Adipocyte (in vitro differentiated cells): ENCODE results near the gene SCGB1A1.

ENCODE experiments used
- DNase-seq: peaks from one replicate; pipeline ENCODE4 v3.0.0-alpha.2; 2015; ENCODE audit warnings: low read depth
- H3K27me3 ChIP-seq: replicated peaks from 2 replicates; pipeline ENCODE4 v1.7.0; 2013; ENCODE audit warnings: mild to moderate bottlenecking, low read length, moderate library complexity; ENCODE audit not compliant: control insufficient read depth, insufficient read depth
- H3K36me3 ChIP-seq: 2 replicates; pipeline ENCODE4 v1.7.0; 2013; ENCODE audit warnings: low read length, mild to moderate bottlenecking, moderate library complexity; ENCODE audit not compliant: control insufficient read depth, insufficient read depth, severe bottlenecking
- H3K4me1 ChIP-seq: 2 replicates; pipeline ENCODE4 v1.7.0; 2013; ENCODE audit warnings: mild to moderate bottlenecking, low read length, moderate library complexity; ENCODE audit not compliant: control insufficient read depth, insufficient read depth
- H3K4me3 ChIP-seq: 2 replicates; pipeline ENCODE4 v1.7.0; 2013; ENCODE audit warnings: mild to moderate bottlenecking, low read length, moderate library complexity
- H3K9ac ChIP-seq: 2 replicates; pipeline ENCODE4 v1.7.0; 2013; ENCODE audit warnings: mild to moderate bottlenecking, low read length, moderate library complexity
- H3K9me3 ChIP-seq: 2 replicates; pipeline ENCODE4 v1.7.0; 2013; ENCODE audit warnings: mild to moderate bottlenecking, low read length, moderate library complexity; ENCODE audit not compliant: control insufficient read depth

The SCGB1A1 gene

DNA sequence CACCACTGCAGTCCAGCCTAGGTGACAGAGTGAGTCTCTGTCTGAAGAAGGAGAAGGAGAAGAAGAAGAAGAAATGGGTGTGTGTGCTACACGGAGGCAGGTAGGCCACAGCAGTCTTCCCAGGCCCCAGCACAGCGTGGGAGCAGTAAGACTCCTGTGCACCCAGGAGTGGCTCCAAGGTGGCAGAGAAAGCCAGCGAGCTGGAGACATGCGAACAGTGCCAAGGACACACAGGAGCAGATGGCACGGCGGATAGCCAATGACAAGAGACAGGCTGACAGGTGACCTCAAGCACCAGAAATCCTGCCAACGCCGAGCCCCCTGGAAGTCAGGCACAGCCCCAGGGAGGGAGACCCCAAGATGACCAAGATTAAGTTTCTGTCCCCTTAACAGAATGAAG lies 9.0 kb upstream of the SCGB1A1 start:
- no peak for DNase-seq
- H3K4me3 ChIP-seq, result no peak overlapping the region
- no peaks in the 10 kb centered on the region for H3K27me3 ChIP-seq
- peaks cover 7% of the 10 kb centered on the region for H3K4me1 ChIP-seq
- no peak overlapping the region for H3K9ac ChIP-seq
- no peaks in the 10 kb centered on the region for H3K9me3 ChIP-seq
- no peaks in the 10 kb centered on the region for H3K36me3 ChIP-seq

DNA sequence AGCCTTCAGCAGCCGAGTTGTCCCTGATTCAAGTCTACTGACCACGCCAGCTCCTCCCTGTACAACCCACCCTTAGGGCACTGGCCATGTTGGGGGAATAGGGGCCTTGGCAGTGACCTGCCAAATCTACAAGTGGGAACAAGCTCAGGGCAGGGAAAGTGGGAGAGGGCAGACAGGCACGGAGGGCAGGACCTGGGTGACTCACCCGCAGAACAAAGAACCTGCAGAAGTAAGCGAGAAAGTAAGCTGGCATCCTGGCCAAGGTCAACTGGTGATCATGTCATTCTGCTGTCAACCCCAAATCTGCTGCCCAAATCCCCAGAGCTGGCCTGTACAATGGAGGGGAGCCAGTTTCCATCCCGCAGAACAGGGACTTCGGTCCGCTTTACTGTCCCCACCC lies 7.9 kb upstream of the SCGB1A1 start:
- H3K4me3 ChIP-seq, result no peak overlapping the region
- DNase-seq, result no peak
- H3K36me3 ChIP-seq, result no peaks in the 10 kb centered on the region
- no peaks in the 10 kb centered on the region for H3K27me3 ChIP-seq
- no peak overlapping the region for H3K9ac ChIP-seq
- H3K4me1 ChIP-seq, result peaks cover 7% of the 10 kb centered on the region
- H3K9me3 ChIP-seq, result no peaks in the 10 kb centered on the region

- Histone ChIP-seq H3K9ac (no peak overlapping the region), H3K9me3 (no peaks in the 10 kb centered on the region), H3K36me3 (no peaks in the 10 kb centered on the region), H3K4me1 (peaks cover 7% of the 10 kb centered on the region), H3K27me3 (no peaks in the 10 kb centered on the region), H3K4me3 (no peak overlapping the region)
- no peak for DNase-seq
Observed at GRCh38 chr11:62411524-62411923, 7.3 kb upstream of the SCGB1A1 start.

- Histone ChIP-seq H3K27me3 (no peaks in the 10 kb centered on the region), H3K4me3 (no peak overlapping the region), H3K9me3 (no peaks in the 10 kb centered on the region), H3K36me3 (no peaks in the 10 kb centered on the region), H3K9ac (no peak overlapping the region), H3K4me1 (peaks cover 7% of the 10 kb centered on the region)
- DNase-seq, result no peak
Observed at GRCh38 chr11:62413060-62413696, 5.7 kb upstream of the SCGB1A1 start.

- Histone ChIP-seq H3K27me3 (no peaks in the 10 kb centered on the region), H3K4me1 (peaks cover 16% of the 10 kb centered on the region), H3K36me3 (no peaks in the 10 kb centered on the region), H3K9ac (no peak overlapping the region), H3K9me3 (no peaks in the 10 kb centered on the region), H3K4me3 (no peak overlapping the region)
- no peak for DNase-seq
Observed at GRCh38 chr11:62416596-62416995, 2.2 kb upstream of the SCGB1A1 start.

GRCh38 chr11:62418136-62418535 lies 697 bp upstream of the SCGB1A1 start:
- no peaks in the 10 kb centered on the region for H3K27me3 ChIP-seq
- no peak overlapping the region for H3K9ac ChIP-seq
- H3K4me3 ChIP-seq, result no peak overlapping the region
- no peaks in the 10 kb centered on the region for H3K36me3 ChIP-seq
- H3K9me3 ChIP-seq, result no peaks in the 10 kb centered on the region
- H3K4me1 ChIP-seq, result peaks cover 15% of the 10 kb centered on the region
- DNase-seq, result no peak

- DNase-seq, result peak; percentile 32
- Histone ChIP-seq H3K9ac (peak overlapping the region; percentile 17), H3K4me3 (peak overlapping the region; percentile 10), H3K4me1 (peaks cover 11% of the 10 kb centered on the region), H3K36me3 (no peaks in the 10 kb centered on the region), H3K27me3 (no peaks in the 10 kb centered on the region), H3K9me3 (no peaks in the 10 kb centered on the region)
Observed at GRCh38 chr11:62419314-62419929, 589 bp downstream of the SCGB1A1 start.

DNA sequence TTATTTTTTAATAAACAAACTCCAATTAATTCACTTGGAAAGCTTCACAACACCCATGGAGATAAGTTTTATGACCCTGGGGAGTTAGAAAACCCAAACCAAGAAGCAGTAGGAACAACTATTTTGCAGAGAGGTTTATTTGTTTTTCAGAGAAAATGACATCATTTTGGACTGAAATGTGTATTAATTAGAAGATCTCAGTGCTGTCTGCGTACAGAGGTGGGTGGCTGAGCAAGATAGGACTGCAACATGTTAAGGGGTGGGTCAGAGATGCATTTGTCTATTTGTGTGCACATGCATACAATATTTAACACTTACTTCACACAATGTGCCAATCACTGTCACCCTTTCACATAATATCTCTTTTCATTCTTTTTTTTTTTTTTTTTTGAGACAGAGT lies 1.1 kb downstream of the SCGB1A1 start:
- Histone ChIP-seq H3K27me3 (no peaks in the 10 kb centered on the region), H3K4me3 (peak overlapping the region; percentile 10), H3K9ac (peak overlapping the region; percentile 17), H3K9me3 (no peaks in the 10 kb centered on the region), H3K36me3 (no peaks in the 10 kb centered on the region), H3K4me1 (peaks cover 11% of the 10 kb centered on the region)
- DNase-seq, result no peak

- Histone ChIP-seq H3K9ac (no peak overlapping the region), H3K4me3 (no peak overlapping the region), H3K4me1 (peaks cover 11% of the 10 kb centered on the region), H3K9me3 (no peaks in the 10 kb centered on the region), H3K36me3 (no peaks in the 10 kb centered on the region), H3K27me3 (no peaks in the 10 kb centered on the region)
- no peak for DNase-seq
Observed at GRCh38 chr11:62420882-62421281, 2.0 kb downstream of the SCGB1A1 start.

GRCh38 chr11:62421996-62422395 lies 3.2 kb downstream of the SCGB1A1 start:
- Histone ChIP-seq H3K4me3 (no peak overlapping the region), H3K9ac (no peak overlapping the region), H3K9me3 (no peaks in the 10 kb centered on the region), H3K36me3 (no peaks in the 10 kb centered on the region), H3K27me3 (no peaks in the 10 kb centered on the region), H3K4me1 (peaks cover 11% of the 10 kb centered on the region)
- DNase-seq, result no peak

DNA sequence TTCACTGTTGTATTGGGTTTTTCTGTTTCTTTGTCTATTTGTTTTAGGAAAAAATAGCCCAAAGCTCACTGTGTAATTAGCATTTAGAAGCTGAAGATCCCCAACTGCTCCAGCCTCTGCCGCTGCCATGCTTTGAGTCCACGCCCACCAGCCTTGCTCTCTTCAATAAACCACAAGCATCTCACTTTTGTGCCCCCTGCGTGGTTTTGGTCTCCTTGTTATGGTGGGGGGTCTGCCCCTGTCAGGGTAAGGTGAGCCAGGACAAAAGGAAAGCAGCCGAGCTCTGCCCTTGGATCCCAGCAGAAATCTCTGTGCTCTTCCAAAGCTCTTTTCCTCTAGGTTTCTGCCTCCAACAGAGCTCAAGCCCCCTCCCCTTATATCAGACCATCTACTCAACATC lies 4.2 kb downstream of the SCGB1A1 start:
- H3K4me1 ChIP-seq, result peaks cover 19% of the 10 kb centered on the region
- no peak overlapping the region for H3K9ac ChIP-seq
- no peak overlapping the region for H3K4me3 ChIP-seq
- no peaks in the 10 kb centered on the region for H3K36me3 ChIP-seq
- DNase-seq, result no peak
- H3K27me3 ChIP-seq, result no peaks in the 10 kb centered on the region
- H3K9me3 ChIP-seq, result no peaks in the 10 kb centered on the region
